Measurements from ENCODE around the gene FBXL13.
"Not testable (repeated sequence)": the region's sequence is repeated elsewhere in the genome, so short reads cannot be mapped to it uniquely, and the experiment has no call there.

FBXL13 gene

DNA sequence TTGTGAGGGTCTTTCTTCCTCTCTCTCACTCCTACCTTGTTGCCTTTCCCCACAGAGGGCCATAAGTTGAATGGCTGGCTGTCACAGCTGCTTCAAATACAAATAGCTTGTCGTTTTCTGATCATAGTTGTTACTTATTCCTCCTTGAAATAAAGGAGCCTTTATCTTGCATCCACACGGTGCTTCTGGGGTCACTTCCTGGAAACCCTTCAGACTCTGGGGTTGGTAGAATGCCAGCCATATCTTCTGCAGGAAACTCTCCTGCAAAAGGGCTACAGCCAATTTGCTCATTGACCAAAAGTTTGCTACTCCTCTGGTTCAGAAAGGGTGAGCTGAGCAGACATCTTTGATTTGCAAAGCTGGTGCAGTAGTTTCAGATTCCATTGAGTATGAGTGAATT lies 255.4 kb downstream of the FBXL13 start:
- no peak for DNase-seq (ENCODE audit: low read depth)

- DNase-seq (ENCODE audit: low read depth): no peak
Observed at GRCh38 chr7:102817616-102818573, 256.7 kb downstream of the FBXL13 start.

- DNase-seq (ENCODE audit: low read depth): peak; percentile 87
Observed at GRCh38 chr7:102814025-102814471, 260.5 kb downstream of the FBXL13 start.

GRCh38 chr7:102813191-102814024 lies 261.2 kb downstream of the FBXL13 start:
- no peak for DNase-seq (ENCODE audit: low read depth)

DNA sequence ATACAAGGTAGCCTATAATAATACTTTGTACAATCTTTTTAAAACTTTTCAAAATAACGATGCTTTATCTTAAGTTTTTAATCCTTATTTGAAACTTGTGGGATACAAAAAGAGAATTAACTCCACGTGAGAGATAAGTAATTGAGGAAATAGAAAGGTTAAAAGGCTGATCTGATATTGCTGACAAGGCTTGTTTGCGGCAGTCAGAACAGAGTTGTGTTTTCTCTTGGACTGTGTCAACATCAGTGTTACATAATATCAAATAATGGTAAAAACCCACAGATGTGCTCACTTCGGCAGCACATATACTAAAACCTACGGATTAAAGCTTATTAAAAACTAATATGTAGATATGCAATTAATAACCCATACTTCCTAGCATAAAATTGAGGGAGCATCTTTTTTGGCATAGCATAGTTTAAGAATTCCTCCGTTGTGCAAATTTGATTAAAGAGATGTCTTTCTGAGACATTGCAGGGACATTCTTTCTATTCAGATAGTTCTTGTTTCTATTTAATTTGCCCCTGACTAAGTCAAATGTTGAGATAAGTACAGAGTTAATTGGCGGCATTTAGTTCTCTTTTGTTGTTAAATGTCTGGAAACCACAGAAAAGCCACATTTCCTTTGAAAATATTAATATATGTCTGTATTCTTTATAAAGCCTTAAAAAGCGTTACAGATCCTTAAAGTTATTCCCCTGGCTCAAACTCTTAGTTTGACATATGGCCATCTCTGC lies 262.5 kb downstream of the FBXL13 start:
- no peak for DNase-seq (ENCODE audit: low read depth)

DNA sequence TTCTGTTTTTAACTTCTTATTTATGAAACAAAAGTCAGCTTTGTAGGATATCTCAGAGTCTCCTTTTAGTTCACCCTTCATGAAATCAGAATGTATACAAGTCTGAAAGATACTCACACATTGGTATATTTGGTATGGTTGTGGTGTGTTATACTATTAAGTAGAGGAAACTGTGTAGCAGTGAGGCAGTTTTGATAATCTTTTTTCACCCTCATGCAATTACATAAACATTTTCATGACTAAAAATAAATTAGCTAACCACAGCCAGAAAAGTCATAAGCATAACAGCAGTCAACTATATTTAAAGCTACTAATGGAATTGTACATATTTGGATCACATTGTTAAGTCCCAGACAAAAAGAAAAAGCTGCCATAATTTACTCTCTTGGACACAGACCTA lies 263.7 kb downstream of the FBXL13 start:
- no peak for DNase-seq (ENCODE audit: low read depth)

DNA sequence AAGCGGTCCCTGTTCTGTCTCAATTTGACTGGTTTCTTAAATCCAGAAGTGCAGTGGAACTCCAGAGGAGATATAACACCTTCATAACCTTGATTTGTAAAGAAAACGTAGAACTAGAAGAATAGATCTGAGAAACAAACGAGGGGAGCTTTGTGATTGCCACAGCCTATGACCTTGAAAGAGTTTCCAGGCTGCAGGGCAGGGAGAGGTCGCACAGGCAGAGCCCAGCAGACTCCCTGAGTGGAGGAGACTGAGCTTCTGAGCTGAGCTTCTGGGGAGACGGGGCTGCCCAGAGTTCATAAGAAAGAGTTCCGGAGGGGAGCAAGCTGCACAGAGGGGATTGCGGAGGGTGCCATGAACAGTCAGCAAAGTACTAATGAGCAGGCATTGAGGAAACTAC lies 268.0 kb downstream of the FBXL13 start:
- no peak for DNase-seq (ENCODE audit: low read depth)

DNA sequence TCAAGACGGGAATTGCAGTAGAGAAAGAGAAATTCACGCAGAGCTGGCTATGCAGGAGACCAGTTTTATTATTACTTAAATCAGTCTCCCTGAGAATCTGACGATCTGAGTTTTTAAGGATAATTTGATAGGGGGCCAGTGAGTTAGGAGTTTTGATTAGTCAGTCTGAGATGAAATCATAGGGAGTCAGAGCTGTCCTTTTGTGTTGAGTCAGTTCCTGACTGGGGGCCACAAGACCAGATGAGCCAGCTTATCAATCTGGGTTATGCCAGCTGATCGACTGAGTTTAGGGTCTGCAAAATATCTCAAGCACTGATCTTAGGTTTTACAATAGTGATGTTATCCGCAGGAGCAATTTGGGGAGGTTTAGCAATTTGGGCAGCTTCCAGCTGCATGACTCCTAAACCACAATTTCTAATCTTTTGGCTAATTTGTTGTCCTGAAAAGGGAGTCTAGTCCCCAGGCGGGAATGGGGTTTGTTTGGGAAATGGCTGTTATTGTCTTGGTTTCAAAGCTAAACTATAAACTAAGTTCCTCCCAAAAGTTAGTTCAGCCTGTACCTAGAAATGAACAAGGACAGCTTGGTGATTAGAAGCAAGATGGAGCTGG lies 278.5 kb downstream of the FBXL13 start:
- DNase-seq (ENCODE audit: low read depth): peak; percentile 37

- peak; percentile 27 for DNase-seq (ENCODE audit: low read depth)
Observed at GRCh38 chr7:102794567-102794966, 280.0 kb downstream of the FBXL13 start.

- not testable (repeated sequence) for DNase-seq (ENCODE audit: low read depth)
Observed at GRCh38 chr7:102791831-102792230, 282.8 kb downstream of the FBXL13 start.

DNA sequence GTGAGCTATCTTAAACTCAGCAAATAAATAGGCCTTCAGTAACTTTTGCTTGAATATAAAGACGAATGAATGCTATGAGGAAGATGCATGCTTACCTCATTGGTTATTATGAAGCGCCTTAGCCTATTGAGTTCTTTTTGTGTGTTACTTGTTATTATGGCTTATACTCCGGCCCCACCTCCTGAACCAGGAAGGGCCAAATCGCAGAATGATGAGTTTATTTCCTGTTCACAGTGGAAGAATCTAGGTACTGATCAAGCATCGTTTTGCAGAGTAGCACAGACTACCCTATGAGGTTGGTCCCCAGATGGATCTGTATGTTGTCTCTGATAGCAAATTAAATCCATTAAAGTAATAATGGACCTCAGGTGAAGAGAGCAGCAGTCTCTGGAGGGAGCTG lies 283.2 kb downstream of the FBXL13 start:
- not testable (repeated sequence) for DNase-seq (ENCODE audit: low read depth)

DNA sequence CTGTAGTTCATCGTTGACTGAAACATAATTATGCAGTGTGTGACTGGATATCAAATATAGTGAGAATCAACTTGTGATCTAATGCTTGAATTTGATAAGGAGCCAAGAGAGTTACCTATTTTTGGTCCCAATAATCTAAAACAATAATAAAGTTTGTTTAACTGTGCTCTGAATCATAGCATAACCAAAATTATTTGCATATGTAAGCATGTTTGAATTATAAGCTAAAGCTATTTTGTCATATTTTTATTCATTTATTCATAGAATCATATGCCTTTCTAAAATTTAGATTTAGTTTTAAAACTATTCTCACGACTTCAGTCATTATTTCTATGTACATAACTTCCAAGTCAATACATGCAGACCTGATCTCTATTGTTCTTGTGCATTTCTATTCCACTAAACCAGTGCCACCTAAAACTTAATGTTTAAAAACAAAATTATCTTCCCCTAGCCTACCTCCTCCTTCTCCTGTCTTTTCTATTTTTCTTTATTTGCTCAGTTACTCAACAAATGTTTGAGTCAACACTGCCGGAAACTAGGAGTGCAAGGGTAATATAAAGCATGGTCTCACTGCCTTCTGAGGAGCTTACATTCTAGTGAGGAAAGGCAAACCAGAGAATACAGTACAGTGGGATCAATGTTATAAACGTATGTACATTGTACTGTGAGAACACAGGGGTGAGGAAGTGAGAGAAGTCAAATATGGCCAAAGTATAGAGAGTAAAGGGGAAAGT lies 284.1 kb downstream of the FBXL13 start:
- not testable (repeated sequence) for DNase-seq (ENCODE audit: low read depth)

DNA sequence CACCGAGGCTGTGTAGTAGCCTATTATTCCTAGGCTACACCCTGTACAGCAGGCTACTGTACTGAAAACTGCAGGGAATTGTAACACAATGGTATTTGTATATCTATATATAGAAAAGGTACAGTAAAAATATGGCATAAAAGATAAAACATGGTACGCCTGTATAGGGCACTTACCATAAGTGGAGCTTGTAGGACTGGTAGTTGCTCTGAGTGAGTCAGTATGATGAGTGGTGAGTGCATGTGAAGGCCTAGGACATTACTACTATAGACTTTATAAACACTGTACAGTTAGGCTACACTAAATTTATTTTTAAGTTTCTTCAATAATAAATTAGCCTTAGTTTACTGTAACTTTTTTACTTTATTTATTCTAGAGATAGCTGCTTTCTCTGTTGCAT lies 285.8 kb downstream of the FBXL13 start:
- not testable (repeated sequence) for DNase-seq (ENCODE audit: low read depth)

GRCh38 chr7:102780926-102781325 lies 293.7 kb downstream of the FBXL13 start:
- not testable (repeated sequence) for DNase-seq (ENCODE audit: low read depth)

- not testable (repeated sequence) for DNase-seq (ENCODE audit: low read depth)
Observed at GRCh38 chr7:102778663-102779062, 295.9 kb downstream of the FBXL13 start.

DNA sequence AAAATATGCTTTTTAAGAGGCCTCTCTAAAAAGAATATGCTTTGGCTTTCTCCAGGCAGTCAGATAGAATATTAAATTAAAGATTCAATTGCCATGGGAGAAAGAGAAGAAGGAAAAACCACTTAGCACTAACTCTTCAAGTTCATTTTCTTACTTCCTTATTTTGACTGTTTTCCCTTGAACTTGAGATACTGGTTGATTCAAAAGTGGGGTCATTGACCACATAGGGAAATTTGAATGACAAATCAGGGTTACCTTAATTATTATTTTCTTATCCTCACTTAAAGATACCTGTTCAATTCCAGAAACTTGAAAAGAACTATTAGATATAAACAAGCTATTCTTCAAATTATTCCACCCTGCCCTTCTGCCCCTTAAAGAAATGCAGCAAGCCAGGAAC lies 298.4 kb downstream of the FBXL13 start:
- DNase-seq (ENCODE audit: low read depth): not testable (repeated sequence)

DNA sequence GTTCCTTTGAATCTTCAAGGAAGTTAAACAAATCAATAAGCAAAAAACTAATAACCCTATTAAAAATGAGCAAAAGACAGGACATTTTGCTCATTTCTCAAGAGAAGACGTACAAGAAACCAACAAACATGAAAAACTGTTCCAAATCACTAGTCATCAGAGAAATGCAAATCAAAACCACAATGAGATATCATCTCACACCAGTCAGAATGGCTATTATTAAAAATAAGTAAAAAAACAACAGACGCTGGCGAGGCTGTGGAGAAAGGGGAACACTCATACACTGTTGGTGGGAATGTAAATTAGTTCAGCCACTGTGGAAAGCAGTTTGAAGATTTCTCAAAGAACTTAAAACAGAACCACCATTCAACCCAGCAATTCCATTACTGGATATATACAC lies 304.1 kb downstream of the FBXL13 start:
- not testable (repeated sequence) for DNase-seq (ENCODE audit: low read depth)

DNA sequence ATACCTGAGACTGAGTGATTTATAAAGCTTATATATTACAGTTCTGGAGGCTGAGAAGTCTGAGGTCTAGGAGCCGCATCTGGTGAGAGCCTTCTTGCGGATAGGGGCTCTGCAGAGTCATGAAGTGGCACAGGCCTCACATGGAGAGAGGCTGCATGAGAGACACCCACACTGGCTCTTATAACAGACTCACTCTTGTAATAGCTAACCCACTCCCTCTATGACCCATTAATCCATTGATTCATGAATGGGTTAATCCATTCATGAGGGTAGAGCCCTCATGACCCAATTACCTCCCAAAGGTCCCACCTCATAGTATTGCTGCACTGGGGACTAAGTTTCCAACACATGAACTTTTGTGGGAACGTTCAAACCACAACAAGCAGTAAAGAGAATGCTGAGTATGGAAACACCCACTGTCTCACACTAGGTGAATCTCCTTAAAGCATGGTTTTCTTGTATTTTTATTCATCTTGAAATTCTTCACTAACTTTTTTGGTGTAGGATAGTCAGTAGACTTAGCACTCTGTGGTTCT lies 304.9 kb downstream of the FBXL13 start:
- DNase-seq (ENCODE audit: low read depth): not testable (repeated sequence)

DNA sequence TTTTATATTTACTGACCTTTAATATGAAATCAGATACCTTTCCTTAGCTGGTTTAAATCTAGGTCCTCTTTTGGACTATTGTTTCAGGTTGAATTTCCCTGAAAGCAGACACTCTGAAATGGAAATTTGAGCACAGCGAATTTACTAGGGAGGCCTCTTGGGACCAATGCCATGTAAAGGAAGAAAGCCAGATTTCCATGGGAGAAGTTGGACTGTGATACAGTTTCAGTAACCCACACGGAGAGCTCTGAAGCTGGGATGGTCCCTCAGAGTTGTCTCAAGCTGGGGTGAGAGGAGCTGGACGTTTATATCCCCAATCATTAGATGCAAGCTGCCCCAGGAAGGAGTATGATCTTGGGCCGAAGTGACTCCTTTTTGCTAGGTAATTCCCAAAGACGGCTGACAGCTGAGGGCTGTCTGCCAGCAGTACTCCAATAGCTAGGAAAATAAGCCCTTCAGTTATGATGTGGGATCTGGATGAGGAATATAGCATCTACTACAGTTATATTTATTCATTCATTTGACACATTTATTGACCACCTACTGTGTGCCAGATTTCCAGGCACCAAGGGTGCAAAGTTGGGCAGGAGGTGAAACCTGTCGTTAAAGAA lies 311.2 kb downstream of the FBXL13 start:
- not testable (repeated sequence) for DNase-seq (ENCODE audit: low read depth)

All from amniotic epithelial cell (primary cell).